NCI-H2081 treated with DMSO at 0.1 percent for 48 hours (cell line): Measurements from ENCODE around the gene CHID1.

Source experiments
- DNase-seq: peaks from one replicate; lab custom pipeline; 2025; lab: John Stamatoyannopoulos, UW

Gene CHID1

DNA sequence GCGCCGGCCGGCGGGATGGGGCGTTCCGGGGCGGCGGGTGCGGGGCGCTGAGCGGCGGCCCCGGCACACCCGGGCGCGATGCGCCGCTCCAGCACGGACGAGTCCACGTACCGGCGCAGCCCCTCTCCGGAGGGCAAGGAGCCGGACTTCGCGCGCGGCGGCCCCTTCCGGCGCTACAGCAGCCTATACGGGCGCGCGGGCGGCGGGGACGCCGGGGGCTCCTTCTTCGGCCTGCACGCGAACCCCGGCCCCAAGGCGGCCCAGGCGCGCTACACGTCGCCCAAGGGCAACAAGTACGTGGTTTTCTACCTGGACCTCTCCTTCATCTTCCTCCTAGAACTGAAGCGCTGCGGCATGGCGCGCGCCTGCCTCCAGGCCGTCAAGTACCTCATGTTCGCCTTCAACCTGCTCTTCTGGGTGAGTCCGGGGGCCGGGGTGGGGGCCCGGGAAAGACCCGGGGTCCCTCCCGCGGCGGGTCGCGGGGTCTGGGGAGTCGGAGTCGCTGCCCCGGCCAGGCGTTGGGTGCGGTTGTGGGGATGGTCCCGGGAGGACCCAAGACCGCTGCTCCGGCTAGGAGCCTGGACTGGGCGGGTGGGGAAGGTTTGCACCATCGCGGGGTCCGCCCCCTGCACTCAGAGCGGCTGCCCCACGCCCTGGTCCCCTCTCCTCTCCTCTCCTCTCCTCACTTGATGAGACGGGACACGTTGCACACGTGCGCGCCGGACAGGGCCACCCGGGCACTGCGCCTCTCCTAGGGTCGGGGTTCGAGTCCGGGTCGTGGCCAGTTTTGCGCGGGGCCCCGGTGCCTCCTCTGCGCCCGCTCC is 60.4 kb downstream of the CHID1 start:
- no peak for DNase-seq

DNA sequence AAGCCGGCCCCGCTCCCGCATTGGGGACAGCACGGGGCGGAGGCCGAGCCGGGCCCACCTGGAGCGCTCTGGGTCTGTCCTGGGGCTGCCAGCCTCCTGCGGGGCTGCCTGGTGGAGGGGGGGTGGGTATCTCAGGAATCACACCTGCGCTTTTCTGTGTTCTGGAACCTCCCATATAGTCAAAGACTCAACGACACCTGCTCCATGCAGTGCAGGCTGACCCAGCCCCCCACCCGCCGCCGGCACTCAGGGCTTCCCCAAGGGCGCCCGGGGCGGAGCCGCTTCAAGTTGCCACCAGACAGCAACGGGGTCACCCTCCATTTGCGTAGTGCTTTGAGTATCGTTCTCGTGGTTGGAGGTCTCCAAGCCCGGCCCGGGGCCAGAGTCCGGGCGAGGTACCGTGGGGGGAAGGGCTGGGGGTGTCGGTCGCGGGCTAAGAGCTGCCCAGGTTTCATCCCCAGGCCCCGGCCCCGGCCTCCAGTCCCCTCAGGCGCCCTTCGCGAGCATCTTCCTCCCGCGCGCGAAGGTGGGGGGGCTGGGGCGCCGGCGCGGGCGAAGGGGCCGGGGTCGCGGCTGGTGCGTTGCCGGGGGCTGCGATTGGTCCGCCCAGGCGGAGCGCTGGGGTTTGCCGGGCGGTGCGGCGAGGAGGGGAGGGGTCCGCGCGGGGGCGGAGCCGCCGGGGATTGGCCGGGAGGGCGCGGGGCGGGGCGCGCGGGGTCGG is 61.3 kb downstream of the CHID1 start:
- DNase-seq: no peak

DNA sequence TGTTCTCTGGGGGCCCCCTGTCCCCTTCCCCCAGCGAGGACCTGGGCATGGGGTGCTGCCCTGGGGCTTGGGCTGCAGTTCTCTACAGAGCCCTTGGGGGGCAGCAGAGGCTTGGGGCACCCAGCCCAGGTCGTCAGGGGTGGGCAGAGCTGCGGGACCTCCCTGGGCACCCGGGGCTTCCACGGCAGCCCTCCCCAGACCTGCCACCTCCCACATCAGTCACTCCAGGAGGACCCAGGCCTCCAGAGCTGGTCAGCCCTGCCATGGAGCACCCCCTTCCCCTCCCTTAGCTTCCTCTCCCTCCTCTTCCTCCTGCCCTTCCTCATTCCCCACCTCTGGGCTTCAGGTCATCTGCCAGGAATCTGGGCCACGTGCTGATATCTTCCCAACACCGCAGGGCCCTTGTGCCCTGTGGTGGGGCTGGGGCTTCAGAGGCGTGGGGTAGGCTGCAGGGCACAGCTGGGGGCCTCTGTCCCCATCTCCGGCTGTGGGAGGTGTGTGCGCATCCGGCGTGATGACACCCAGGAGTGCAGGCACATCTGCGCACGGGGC is 62.2 kb downstream of the CHID1 start:
- DNase-seq: no peak

DNA sequence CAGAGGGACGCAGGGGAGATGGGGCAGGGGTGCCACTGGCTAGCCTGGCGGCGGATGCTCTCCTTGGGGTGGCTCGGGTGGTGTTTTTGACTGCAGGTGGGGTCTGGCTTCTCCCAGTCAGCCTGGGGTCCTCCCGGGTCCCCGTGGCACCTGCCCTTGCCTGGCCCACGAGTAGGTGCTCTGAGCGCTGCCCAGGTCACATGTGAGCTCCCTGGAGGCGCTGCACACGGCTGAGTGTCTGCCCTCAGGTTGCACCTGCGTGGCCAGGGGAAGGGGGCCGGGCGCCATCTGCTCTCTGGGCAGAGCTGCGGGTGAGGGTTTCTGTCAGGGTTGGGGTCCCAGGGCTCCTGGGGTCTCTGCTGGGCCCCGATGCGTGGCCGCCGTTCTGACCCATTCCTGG is 62.7 kb downstream of the CHID1 start:
- DNase-seq: no peak

DNA sequence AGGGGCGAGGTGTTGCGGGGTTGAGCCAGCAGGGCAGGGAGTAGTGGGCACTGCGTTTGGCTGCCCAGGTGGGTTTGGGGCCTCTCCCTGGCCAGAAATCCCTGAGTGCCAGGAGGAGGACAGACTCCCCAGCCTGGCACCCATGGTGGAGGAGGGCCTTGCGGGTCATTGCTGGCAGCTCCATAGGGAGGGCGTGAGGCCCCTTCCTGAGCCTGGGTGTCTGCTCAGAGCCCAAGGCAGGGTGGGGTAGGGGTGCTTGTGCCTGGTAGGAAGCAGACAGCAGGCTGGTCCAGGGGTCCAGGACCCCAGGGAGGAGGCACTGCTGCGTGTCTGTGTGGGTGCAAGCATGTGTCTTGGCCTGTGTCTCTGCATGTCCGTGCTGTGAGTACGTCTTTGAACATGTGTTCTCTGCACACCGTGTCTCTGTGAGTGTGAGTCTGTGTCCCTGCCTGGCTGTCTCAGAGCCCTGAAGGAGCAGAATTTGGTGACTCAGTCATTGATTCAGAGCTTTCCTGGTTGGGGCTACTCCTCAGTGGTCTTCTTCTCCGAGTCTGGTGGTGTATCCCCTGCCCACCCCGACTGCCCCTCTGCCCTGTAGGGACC is 64.0 kb downstream of the CHID1 start:
- no peak for DNase-seq

DNA sequence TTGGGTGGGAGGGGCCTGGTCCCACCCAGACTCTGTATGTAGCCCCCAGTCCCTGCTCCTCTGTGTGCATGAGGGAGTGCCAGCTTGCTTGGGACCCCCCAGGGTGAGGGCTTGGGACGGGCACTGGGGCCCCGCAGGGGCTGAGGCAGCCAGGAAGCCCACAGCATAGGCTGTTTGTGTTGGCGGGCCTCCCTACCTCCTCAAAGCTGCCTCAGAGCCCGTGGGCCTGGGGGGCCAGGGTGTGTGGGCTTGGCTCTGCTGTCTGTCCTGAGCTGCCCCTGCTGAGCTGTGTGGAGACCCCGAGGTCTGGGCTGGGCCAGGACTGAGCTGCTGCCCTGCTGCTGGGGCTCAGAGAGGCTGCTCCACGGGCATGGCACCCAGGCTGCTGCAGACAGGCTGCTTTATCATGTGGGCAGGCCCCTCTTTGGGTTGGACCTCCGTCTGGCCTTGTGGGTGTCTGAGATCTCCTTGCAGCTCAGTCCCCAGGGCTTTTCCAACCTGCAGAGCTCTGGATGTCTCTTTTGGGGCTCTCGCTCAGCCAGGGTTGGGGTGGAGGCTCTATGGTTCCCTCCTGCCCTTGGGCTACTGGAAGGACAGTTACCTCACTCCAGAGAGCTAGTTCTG is 64.6 kb downstream of the CHID1 start:
- no peak for DNase-seq

DNA sequence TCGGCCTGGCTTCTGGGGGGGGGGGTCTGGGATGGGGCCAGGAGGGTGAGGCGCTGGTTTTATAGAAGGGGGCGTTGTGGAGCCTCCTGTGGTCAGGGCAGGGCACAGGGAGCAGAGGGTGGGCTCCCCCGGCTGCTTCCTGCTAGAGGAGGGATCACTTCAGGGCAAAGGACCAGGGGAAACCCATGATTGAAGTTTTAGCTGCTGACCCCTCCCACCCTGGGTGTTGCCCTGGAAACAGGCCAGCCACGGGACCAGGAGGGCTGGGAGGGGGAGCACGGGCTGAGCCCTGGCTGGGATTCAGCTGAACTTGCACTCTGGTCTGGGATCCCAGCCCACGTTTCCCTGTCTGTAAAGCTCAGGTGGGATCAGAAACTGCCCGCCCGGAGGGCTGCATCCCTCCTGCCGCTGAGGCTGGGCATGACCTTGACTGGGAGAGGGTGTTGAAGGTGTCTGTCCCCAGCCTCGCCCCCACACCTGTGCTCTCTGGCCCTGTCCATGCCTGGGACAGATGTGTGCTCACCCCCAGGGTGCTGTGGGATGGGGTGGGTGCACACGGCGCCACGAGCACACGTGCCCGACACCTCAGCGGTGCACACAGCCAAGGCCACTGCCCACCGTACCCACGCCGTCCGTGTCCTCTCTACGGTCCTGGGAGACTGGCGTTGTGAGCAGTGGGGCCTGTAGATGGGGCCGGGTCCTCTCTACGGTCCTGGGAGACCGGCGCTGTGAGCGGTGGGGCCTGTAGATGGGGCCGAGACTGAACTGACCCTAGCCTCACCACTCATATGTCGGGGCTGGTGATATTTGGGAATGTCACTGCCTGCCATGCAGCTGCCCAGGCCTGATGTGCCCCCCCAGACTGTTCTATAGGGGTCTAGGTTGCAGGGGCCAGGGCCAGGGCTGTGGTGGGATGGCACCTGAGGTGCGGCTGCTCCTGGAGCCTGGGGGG is 65.6 kb downstream of the CHID1 start:
- no peak for DNase-seq

DNA sequence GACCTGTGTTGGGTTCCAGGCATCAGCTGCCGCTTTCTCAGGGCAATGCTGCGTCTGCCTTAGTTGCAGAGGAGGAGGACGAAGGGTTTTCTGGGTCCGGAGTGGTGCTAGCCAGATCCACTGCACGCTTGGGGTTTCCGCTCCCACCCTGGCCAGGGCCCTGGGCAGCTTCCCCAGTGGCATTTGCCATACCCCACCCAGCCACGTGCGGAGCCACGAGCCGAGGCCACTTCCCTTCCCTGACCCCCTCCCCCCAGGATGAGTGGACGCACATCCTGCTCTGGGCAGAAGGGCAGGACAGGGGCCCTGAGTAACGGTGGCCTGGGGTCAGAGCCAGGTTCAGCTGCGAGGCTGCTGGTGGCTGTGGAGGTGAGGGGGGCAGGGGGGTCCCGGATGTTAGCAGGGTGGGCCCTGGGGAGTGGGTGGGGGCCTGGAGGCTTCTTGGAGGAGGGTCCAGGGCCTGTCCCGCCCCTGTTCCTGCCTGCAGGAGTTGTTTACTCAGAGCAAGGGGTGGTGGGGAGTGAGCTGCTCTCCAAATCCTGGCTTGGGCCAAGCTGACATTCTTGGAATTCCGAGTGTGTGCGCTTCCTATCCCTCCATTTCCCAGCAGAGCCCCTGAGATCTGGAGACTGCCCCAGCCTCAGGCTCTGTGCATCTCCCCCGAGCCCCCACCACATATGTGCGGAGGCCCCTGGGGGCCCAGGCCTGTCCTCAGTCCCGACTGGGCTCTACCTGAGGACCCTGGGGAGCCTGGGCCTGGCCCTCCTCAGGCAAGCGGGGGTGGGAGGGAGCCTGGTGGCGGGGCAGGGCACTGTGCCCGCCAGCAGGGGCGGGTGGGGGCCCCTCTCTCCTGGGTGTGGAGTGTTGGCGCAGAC is 66.6 kb downstream of the CHID1 start:
- DNase-seq: no peak

DNA sequence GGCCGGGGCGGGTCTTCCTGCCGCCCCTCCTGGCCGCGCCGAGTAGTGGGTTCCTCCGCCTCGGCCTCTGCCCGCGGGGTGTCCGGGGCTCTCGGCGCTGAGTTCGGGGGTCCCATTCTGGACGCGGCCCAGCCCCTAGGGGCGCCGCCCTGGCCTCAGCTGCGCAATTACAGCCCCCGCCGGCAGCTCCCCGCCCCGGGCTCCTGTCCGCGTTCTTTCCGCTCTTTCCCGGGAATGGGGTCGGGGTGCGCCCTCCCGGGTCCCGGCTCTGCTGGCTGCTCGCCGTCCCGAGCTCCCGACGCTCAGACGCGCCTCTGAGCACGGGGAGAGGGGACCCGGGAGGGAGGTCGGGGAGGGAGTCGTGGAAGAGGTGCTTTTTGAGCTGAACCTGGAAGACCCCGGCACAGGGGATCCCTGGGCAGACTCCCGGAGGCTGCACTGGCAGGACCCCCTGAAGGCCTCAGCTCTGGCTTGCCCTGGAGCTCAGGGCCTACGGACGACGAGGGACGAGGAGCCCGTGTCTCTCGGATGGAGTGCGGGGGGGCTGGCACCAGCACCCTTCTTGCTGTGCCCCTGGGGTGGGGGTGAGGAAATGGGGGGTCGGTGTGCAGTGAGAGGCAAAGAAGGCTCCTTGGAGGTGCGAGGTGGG is 67.4 kb downstream of the CHID1 start:
- DNase-seq: no peak

DNA sequence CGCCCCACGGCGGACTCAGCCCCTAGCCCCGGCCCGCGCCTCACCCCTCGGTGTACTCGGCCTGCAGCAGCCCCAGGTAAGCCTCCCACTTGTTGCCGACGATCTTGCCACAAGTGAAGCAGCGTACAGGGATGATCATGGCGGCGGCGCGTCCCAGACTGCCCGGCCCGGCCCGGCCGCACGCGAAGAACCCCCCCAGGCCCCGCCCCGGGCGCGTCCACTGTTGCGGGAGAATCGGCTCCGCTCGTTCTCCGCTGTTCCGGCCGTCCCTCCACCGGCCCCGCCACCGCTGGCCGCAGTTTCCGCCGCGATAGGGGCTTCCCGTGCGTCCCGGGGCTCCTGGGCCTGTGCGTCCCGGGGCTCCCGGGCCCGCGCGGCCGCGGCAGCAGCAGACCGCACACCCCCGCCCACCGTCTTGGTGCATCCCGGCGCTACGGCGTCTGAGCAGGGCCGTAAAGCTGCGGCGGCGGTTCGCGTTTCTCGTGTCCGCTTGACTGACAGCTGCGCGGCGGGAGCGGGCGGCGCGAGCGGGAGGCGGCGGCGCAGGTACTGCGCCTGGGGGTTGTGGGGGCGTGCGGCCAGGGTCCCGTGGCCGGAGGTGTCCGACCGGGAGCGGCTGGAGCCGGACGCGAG is 68.1 kb downstream of the CHID1 start, which contains the start of the genes POLR2L and TSPAN4:
TSS of gene POLR2L (minus strand) at position 160 of the 633 bp plus-strand sequence. CDS start at position 139, 21 bp downstream.
TSS of gene TSPAN4 (plus strand) at position 483 of the 633 bp plus-strand sequence. CDS start 7,453 bp downstream, outside the sequence.
- DNase-seq: no peak

DNA sequence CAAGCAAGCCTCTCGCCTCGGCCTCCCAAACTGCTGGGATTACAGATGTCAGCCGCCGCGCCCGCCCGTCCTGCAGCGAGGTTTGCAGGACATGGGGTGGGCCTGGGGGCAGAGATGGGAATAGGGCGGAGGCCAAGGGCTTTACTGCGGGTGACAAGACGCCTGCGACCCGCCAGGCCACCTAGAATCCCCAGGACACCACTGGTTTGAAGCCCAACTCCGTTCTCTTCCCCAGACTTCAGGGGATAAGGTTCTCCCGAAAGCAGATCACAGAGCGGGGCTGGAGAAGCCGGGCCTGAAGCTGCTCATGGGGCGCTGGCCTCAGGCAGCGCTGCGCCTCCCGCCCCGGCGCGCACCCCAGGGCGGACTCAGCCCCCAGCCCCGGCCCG is 68.6 kb downstream of the CHID1 start:
- DNase-seq: no peak

DNA sequence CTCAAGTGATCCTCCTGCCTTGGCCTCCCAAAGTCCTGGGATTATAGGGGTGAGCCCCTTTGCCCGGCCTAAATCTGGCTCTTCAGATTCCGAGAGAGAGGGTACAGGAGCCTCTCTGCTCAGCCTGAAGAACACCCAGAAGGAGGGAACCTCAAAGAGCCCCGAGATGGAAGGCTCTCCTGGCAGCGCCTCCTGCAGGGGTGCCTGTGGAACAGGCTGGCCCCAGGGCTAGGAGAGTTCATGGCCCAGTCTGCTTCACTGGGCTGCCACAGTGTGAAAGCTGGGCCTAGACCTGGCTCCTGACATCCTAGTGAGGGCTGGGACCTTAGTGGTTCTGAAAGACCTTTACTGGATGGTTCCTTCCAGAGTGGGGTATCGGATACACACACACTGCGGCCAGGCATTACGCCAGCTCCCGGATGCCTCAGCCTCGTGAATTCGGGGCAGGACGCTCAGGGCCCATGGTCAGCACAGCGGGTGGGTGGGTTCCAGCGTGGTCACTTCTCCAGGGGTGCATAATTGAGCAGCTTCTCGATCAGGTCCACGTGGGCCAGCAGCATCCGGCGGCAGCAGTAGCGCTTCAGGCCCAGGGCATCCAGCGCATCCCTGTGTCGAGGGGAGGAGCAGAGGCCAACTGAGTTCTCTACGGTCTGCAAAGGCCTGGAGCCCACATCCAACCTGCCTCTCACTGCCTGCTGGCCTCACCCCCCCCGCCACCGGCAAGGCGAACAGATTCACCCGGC is 70.6 kb downstream of the CHID1 start:
- no peak for DNase-seq

DNA sequence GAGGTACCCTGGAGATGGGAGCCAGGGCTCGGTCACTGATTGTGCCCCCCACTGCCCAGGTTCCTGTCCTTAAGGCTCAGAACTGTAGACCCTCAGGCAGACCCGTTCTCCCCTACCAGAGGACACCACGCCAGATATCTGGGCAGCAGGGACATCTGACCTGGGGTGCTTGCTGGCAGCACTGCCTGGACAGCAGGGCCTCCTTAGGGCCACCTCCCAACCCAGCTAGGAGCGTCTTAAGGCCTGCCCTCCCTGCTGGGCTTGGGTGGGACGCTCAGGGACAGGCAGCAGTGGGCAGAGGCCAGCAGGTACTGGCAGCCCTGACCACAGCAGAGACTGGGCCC is 71.4 kb downstream of the CHID1 start:
- DNase-seq: no peak

DNA sequence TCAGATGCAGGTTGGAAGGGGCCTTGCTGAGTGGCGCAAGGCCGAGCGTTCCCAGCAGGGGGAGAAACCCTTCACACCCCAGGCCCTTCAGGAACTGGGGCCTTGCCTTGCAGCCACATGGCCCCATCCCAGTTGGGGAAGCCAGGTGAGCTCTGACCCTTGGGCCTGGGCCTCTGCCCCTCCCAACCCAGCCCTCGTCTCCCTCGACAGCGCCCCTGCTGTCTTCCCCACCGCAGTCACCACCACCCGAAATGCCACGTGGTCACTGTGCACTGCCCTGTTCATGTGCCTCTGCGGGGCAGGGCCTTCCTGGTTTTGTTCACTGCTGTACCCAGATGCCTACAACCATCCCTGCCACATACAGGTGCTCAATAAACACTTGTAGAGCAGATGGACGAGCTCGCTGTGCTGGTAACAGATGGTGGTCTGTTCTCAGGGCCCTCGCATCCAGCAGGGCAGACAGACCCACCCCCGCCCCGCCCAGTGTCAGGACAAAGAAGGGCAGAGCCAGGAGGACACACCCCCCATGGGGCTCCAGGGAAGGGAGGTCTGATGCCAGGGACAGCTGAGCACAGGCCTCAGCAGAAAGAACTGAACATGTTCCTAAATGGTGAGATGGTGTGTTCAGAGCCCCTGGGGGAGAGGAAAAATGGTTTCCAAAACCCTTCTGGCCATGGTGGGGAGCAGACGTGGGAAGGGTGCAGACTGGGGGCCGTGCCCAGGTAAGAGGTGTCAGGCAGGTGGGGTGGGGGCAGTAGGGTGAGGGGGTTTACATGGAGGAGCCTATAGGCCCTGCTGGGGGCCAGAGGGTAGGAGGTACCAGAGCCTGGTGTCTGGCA is 72.0 kb downstream of the CHID1 start:
- no peak for DNase-seq

DNA sequence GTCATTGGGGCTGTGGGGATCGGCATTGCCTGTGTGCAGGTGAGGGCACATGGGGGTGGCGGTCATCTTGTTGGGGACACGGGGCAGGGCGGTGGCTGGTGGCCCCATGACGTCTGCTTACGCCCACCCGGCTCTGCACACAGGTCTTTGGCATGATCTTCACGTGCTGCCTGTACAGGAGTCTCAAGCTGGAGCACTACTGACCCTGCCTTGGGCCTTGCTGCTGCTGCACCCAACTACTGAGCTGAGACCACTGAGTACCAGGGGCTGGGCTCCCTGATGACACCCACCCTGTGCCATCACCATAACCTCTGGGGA is 72.7 kb downstream of the CHID1 start:
- DNase-seq: no peak

DNA sequence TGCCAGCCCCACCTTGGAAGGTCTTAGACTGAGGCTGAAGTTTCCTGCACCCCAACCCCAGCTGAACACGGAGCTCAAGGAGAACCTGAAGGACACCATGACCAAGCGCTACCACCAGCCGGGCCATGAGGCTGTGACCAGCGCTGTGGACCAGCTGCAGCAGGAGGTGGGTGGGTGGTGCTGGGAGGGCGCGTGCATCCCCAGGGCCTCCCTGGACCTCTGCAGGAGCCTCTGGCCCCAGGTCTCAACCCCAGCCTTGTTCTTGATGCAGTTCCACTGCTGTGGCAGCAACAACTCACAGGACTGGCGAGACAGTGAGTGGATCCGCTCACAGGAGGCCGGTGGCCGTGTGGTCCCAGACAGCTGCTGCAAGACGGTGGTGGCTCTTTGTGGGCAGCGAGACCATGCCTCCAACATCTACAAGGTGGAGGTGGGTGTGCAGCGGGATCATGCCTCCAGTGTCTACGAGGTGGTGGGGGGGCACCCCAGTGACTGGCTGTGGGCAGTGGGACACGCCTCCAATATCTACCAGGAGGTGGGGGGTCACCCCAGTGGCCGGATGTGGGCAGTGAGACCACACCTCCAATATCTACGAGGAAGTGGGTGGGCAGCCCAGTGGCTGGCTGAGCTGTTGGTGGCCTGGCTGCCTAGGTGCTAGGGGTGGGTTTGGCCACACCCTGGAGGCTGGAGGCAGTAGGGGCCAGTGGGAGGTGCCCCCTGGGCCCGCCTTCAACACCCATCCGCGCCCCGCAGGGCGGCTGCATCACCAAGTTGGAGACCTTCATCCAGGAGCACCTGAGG is 73.2 kb downstream of the CHID1 start:
- DNase-seq: no peak

DNA sequence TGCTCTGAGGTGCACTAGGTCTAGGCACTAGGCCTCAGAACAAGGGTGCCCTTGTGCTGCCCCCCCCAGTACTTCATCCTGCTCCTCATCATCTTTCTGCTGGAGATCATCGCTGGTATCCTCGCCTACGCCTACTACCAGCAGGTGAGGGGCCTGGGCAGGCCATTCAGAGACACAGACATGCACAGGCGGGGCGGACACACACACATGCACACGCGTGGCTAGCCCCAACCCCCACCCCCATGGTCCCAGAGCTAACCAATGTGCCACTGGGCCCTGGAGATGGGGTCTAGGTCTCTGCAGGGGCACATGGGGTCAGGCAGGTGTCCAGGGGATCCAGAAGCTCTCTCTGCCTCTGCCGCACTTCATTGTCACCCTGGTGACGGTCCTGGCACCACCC is 73.9 kb downstream of the CHID1 start:
- DNase-seq: no peak
